T-cell (primary cell): ENCODE measurements around the gene SEMA6C. TPM values are rescaled to one million over a fixed set of nuclear protein-coding genes. Genes with fewer than 3 reads are reported as not detected.
"Not testable (repeated sequence)": the region's sequence is repeated elsewhere in the genome, so short reads cannot be mapped to it uniquely, and the experiment has no call there.

Experiments
- ATAC-seq, 4 experiments: fragments of 200-7000 bp in 3 of 4; fragments of 150-1000 bp in 1 of 4; cut with Tn5 transposase; replicated peaks in 1 of 4; 1 replicate in 3 of 4; 2 replicates in 1 of 4; pipeline ENCODE4 v1.10.0; 2021; ENCODE audit warnings: moderate library complexity in 3 of 4, mild to moderate bottlenecking in 2 of 4, moderate number of reproducible peaks in 1 of 4
- CTCF ChIA-PET, 2 donors: fragments of 300-600 bp; sonication (Branson Sonifier 250); formaldehyde crosslinking; loops; one replicate each; lab custom pipeline; 2022; ENCODE audit warnings: antibody characterized with exemption in 2 of 2; lab: Charles Lee
- POLR2A ChIA-PET, 2 donors: fragments of 300-600 bp; sonication (Branson Sonifier 250); formaldehyde crosslinking; loops; one replicate each; lab custom pipeline; 2022; ENCODE audit warnings: antibody characterized with exemption in 2 of 2; lab: Charles Lee
- DNase-seq, 35 experiments: peaks; one replicate each; pipeline versions ENCODE4 v3.0.0 to v3.0.0-alpha.2; 2013 to 2023
- H3K27ac ChIP-seq: one replicate; pipeline ENCODE4 v1.5.1; 2013; ENCODE audit warnings: low read length
- H3K27me3 ChIP-seq, 2 experiments: replicated peaks in 1 of 2; 1 replicate in 1 of 2; 2 replicates in 1 of 2; pipeline versions ENCODE4 v1.6.1 to v1.7.0; 2013; ENCODE audit warnings: low read length in 1 of 2, mixed read lengths in 1 of 2; ENCODE audit not compliant: control insufficient read depth in 2 of 2, insufficient read depth in 2 of 2; ENCODE audit errors: extremely low read depth in 1 of 2
- H3K36me3 ChIP-seq, 2 donors: 1 replicate in 1 of 2; 2 replicates in 1 of 2; pipeline versions ENCODE4 v1.6.1 to v1.7.0; 2013; ENCODE audit warnings: low read length in 1 of 2; ENCODE audit not compliant: control insufficient read depth in 2 of 2, insufficient read depth in 1 of 2; ENCODE audit errors: extremely low read depth in 1 of 2
- H3K4me1 ChIP-seq, 2 experiments: 1 replicate in 1 of 2; 2 replicates in 1 of 2; pipeline versions ENCODE4 v1.6.1 to v1.7.0; 2013; ENCODE audit warnings: low read length in 2 of 2, mixed read lengths in 1 of 2; ENCODE audit not compliant: insufficient read depth in 2 of 2, control insufficient read depth in 1 of 2; ENCODE audit errors: extremely low read depth in 1 of 2
- H3K4me3 ChIP-seq, 2 donors: 1 replicate in 1 of 2; 2 replicates in 1 of 2; pipeline versions ENCODE4 v1.5.1 to v1.7.0; 2013; ENCODE audit warnings: mild to moderate bottlenecking in 2 of 2, low read length in 1 of 2, moderate library complexity in 1 of 2; ENCODE audit not compliant: control insufficient read depth in 1 of 2; ENCODE audit errors: extremely low read depth in 1 of 2
- H3K9me3 ChIP-seq: 2 replicates; pipeline ENCODE4 v1.7.0; 2013
- H3K27ac Mint-ChIP-seq, 2 donors: one replicate each; pipeline ENCODE4 v1.8.0; 2020 to 2021; ENCODE audit warnings: mild to moderate bottlenecking in 2 of 2, mixed read lengths in 2 of 2
- H3K27me3 Mint-ChIP-seq, 2 donors: one replicate each; pipeline ENCODE4 v1.8.0; 2021 to 2022; ENCODE audit warnings: mixed read lengths in 2 of 2
- H3K36me3 Mint-ChIP-seq: one replicate; pipeline ENCODE4 v1.8.0; 2021; ENCODE audit warnings: mixed read lengths
- H3K4me1 Mint-ChIP-seq, 3 donors: one replicate each; pipeline ENCODE4 v1.8.0; 2020 to 2022; ENCODE audit warnings: mixed read lengths in 3 of 3, mild to moderate bottlenecking in 1 of 3
- H3K4me3 Mint-ChIP-seq, 3 donors: one replicate each; pipeline ENCODE4 v1.8.0; 2020 to 2022; ENCODE audit warnings: mild to moderate bottlenecking in 3 of 3, mixed read lengths in 3 of 3, moderate library complexity in 3 of 3
- H3K9me3 Mint-ChIP-seq, 3 donors: one replicate each; pipeline ENCODE4 v1.8.0; 2020 to 2022; ENCODE audit warnings: mixed read lengths in 3 of 3
- WGBS: methylation state at CpG from one replicate; pipeline ENCODE4 v1.1.5; 2013; ENCODE audit warnings: missing lambda C conversion rate; ENCODE audit not compliant: insufficient coverage; 5-methylcytosine and 5-hydroxymethylcytosine counted together
- total RNA-seq, 35 experiments: library from RNA in 6 of 35; stranded (reverse) in 6 of 35; fragments of 120-200 nt in 1 of 35; gene quantifications; one replicate each; pipeline versions ENCODE4 v1.2.1 to v1.2.4 and lab custom pipeline; 2013 to 2026

SEMA6C gene
- total RNA-seq, 5 donors from 2014 or later (not counting 1 experiment from before 2014, with no cell fraction given), result 2.5 to 11.5 (median 8.5) TPM

DNA sequence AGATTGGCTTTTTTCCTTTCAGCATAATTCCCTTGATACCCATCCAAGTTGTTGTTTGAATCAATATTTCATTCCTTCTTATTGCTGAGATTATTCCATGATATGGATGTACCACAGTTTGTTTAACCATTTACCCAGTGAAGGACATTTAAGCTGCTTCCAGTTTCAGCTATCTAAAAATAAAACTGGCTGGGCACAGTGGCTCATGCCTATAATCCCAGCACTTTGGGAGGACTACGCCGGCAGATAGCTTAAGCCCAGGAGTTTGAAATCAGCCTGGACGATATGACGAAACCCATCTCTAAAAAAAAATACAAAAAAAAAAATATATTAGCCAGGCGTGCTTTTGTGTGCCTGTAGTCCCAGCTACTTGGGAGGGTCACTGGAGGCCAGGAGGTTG is 32.6 kb downstream of the SEMA6C start:
- WGBS, result no CpG with 5 or more reads among the region's 5 CpGs
- Mint-ChIP-seq H3K36me3 (peaks cover 24% of the 10 kb centered on the region), H3K27me3 (no peaks in the 10 kb centered on the region), H3K4me3 (no peak overlapping the region), H3K9me3 (no peaks in the 10 kb centered on the region), H3K4me1 (no peaks in the 10 kb centered on the region), H3K27ac (no peak overlapping the region)
- no peak overlapping the region for H3K4me3 ChIP-seq
- CTCF ChIA-PET, result interaction anchor here in 1 of 2 donors (1.0 to 1.5 kb wide), 2 partner anchors 10 to 14 kb away, joined by 4 read pairs; no protein-coding TSS in a partner anchor
- POLR2A ChIA-PET, result interaction anchor here in 1 of 2 donors (0.6 kb wide), 2 partner anchors 20 to 191 kb away, joined by 3 read pairs; no protein-coding TSS in a partner anchor
- H3K36me3 ChIP-seq, result peaks cover 2 to 32% of the 10 kb centered on the region in 2 donors
- H3K9me3 ChIP-seq, result no peaks in the 10 kb centered on the region
- no peaks in the 10 kb centered on the region for H3K4me1 ChIP-seq
- DNase-seq, result no peak
- no peaks in the 10 kb centered on the region for H3K27me3 ChIP-seq
- no peak overlapping the region for H3K27ac ChIP-seq
- ATAC-seq, result no peak

DNA sequence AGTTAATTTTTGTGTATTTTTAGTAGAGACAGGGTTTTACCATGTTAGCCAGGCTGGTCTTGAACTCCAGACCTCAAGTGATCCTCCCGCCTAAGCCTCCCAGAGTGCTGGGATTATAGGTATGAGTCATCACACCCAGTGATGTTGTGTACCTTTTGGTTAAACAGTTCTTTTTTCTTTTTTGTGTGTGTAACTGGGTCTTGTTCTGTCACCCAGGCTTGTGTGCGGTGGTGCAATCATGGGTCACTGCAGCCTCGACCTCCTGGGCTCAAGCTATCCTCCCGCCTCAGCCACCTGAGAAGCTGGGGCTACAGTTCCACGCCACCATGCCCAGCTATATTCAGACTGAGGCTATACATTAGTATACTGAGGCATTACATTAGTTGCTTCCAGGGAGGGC is 38.1 kb downstream of the SEMA6C start:
- no peaks in the 10 kb centered on the region for H3K4me1 ChIP-seq
- ChIA-PET CTCF (interaction anchor here in 1 of 2 donors (0.6 kb wide), 1 partner anchor 8 kb away, joined by 5 read pairs; no protein-coding TSS in a partner anchor), POLR2A (no interaction called here)
- H3K4me3 ChIP-seq, result no peak overlapping the region
- H3K36me3 ChIP-seq, result peaks cover 0 to 26% of the 10 kb centered on the region in 2 donors
- WGBS, result 97% methylated on average over 4 of the region's 5 CpGs
- Mint-ChIP-seq H3K4me3 (no peak overlapping the region), H3K9me3 (no peaks in the 10 kb centered on the region), H3K27ac (no peak overlapping the region), H3K36me3 (peaks cover 20% of the 10 kb centered on the region), H3K27me3 (no peaks in the 10 kb centered on the region), H3K4me1 (no peaks in the 10 kb centered on the region)
- H3K27me3 ChIP-seq, result no peaks in the 10 kb centered on the region
- DNase-seq (no peak), ATAC-seq (no peak)
- no peaks in the 10 kb centered on the region for H3K9me3 ChIP-seq
- H3K27ac ChIP-seq, result no peak overlapping the region

DNA sequence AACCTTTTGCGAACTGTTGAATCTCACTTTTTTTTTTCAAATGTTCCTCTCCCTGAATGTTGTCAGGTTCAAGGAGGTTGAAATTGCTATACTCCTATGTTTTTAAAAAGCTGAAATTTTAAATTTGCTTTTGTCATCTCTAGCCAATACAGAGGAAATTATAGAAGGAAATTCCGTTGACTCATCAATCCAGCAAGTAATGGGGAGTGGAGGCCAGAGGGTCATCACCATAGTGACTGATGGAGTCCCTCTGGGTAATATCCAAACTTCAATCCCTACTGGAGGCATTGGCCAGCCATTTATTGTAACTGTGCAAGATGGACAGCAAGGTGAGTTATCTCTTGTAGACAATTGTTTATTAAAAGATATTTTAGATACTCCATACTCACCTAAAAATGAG is 39.5 kb downstream of the SEMA6C start:
- Mint-ChIP-seq H3K27me3 (no peaks in the 10 kb centered on the region), H3K4me3 (no peak overlapping the region), H3K27ac (no peak overlapping the region), H3K9me3 (no peaks in the 10 kb centered on the region), H3K4me1 (no peaks in the 10 kb centered on the region), H3K36me3 (peaks cover 20% of the 10 kb centered on the region)
- Histone ChIP-seq H3K4me1 (no peaks in the 10 kb centered on the region), H3K9me3 (no peaks in the 10 kb centered on the region), H3K27me3 (no peaks in the 10 kb centered on the region), H3K36me3 (peaks cover 0 to 26% of the 10 kb centered on the region in 2 donors), H3K27ac (no peak overlapping the region), H3K4me3 (no peak overlapping the region)
- POLR2A ChIA-PET, result interaction anchor here in 1 of 2 donors (0.6 kb wide), 2 partner anchors 49 to 125 kb away, joined by 3 to 7 read pairs; no protein-coding TSS in a partner anchor
- no peak for DNase-seq
- WGBS, result no CpG with 5 or more reads among the region's 2 CpGs
- CTCF ChIA-PET, result interaction anchor here in 1 of 2 donors (0.7 kb wide), 1 partner anchor 751 kb away, joined by 3 read pairs; no protein-coding TSS in a partner anchor
- no peak for ATAC-seq

DNA sequence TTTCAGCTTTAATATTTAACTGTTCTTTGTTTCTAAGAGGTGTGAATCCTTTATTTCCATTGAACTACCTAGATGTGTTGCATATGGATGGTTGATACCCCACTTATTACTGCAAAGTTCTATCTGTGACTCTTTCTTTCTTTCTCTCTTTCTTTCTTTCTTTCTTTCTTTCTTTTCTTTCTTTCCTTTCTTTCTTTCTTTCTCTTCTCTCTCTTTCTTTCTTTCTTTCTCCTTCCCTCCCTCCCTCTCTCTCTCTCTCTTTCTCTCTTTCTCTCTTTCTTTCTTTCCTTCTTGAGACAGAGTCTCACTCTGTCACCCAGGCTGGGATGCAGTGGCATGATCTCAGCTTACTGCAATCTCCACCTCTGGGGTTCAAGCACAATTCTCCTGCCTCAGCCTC is 41.8 kb downstream of the SEMA6C start:
- Histone ChIP-seq H3K36me3 (peaks cover 0 to 19% of the 10 kb centered on the region in 2 donors), H3K27ac (no peak overlapping the region), H3K27me3 (no peaks in the 10 kb centered on the region), H3K9me3 (no peaks in the 10 kb centered on the region), H3K4me3 (no peak overlapping the region), H3K4me1 (no peaks in the 10 kb centered on the region)
- DNase-seq (no peak), ATAC-seq (no peak)
- POLR2A ChIA-PET, result no interaction called here
- CTCF ChIA-PET, result interaction anchor here in 1 of 2 donors (0.9 kb wide), 1 partner anchor 243 kb away, joined by 3 read pairs; the partner anchor contains the start of gene RFX5
- H3K4me3 Mint-ChIP-seq, result no peak overlapping the region
- H3K27ac Mint-ChIP-seq, result no peak overlapping the region
- no peaks in the 10 kb centered on the region for H3K4me1 Mint-ChIP-seq
- no peaks in the 10 kb centered on the region for H3K27me3 Mint-ChIP-seq
- peaks cover 14% of the 10 kb centered on the region for H3K36me3 Mint-ChIP-seq
- no peaks in the 10 kb centered on the region for H3K9me3 Mint-ChIP-seq

DNA sequence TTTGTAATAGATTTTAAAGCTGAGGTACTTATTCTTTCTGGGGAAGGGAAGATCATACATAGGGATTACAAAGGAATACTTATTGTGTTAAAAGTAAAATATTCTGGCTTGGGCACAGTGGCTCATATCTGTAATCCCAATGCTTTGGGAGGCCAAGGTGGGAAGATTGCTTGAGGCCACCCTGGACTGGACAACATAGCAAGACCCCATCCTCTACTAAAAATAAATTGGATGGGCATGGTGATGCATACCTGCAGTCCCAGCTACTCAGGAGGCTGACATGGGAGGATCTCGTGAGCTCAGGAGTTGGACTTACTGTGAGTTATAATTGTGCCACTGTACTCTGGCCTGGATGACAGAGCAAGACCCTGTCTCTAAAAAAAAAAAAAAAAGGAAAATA is 48.3 kb downstream of the SEMA6C start:
- Histone ChIP-seq H3K9me3 (no peaks in the 10 kb centered on the region), H3K36me3 (peaks cover 6% of the 10 kb centered on the region in 2 donors), H3K4me1 (no peaks in the 10 kb centered on the region), H3K27ac (no peak overlapping the region), H3K27me3 (no peaks in the 10 kb centered on the region), H3K4me3 (no peak overlapping the region)
- Mint-ChIP-seq H3K9me3 (no peaks in the 10 kb centered on the region), H3K27ac (no peak overlapping the region), H3K4me1 (no peaks in the 10 kb centered on the region), H3K36me3 (peaks cover 6% of the 10 kb centered on the region), H3K27me3 (no peaks in the 10 kb centered on the region), H3K4me3 (no peak overlapping the region)
- 100% methylated on average over 1 of the region's 1 CpG for WGBS
- DNase-seq, result no peak
- ATAC-seq, result no peak
- CTCF ChIA-PET, result interaction anchor here (0.6 to 1.5 kb wide), 10 partner anchors 14 to 242 kb away, joined by 3 to 10 read pairs (median 4); partner anchors contain the start of gene PSMD4 (in 1 of the 2)
- POLR2A ChIA-PET, result interaction anchor here in 1 of 2 donors (0.6 kb wide), 2 partner anchors 72 to 156 kb away, joined by 3 to 4 read pairs; partner anchors contain the start of gene PSMD4

DNA sequence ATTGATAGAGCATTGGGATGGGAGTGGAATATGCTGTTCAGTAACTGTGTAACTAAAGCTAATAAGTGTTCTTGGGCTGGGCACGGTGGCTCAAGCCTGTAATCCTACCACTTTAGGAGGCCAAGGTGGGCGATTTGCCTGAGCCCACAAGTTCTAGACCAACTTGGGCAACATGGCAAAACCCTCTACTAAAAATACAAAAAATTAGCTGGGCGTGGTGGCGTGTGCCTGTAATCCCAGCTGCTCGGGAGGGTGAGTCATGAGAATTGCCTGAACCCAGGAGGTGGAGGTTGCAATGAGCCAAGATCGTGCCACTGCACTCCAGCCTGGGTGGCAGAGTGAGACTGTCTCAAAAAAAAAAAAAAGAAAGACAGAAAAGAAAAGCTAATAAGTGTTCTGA is 49.0 kb downstream of the SEMA6C start:
- not testable (repeated sequence) for H3K27ac ChIP-seq, ATAC-seq, H3K4me3 ChIP-seq, H3K4me1 ChIP-seq, H3K9me3 Mint-ChIP-seq, H3K4me1 Mint-ChIP-seq, H3K27me3 Mint-ChIP-seq, DNase-seq, H3K4me3 Mint-ChIP-seq, H3K27me3 ChIP-seq, H3K27ac Mint-ChIP-seq, H3K9me3 ChIP-seq
- H3K36me3 Mint-ChIP-seq, result peaks cover 12% of the 10 kb centered on the region
- 94% methylated on average over 4 of the region's 6 CpGs for WGBS
- peaks cover 6 to 11% of the 10 kb centered on the region in 2 donors for H3K36me3 ChIP-seq
- ChIA-PET CTCF (interaction anchor here (0.7 to 1.5 kb wide), 2 partner anchors 96 to 157 kb away, joined by 3 to 4 read pairs; partner anchors contain the start of gene PSMD4 (in 1 of the 2)), POLR2A (interaction anchor here in 1 of 2 donors (0.5 to 0.6 kb wide), 2 partner anchors 48 to 92 kb away, joined by 3 read pairs; partner anchors contain the start of gene VPS72)
